GM18520 (cell line): ENCODE measurements around the gene TSC1.

Source experiments
- ATAC-seq: cut with Tn5 transposase; IDR thresholded peaks from one replicate; pipeline ENCODE4 v1.9.1; 2021; ENCODE audit not compliant: unreplicated experiment

The TSC1 gene

DNA sequence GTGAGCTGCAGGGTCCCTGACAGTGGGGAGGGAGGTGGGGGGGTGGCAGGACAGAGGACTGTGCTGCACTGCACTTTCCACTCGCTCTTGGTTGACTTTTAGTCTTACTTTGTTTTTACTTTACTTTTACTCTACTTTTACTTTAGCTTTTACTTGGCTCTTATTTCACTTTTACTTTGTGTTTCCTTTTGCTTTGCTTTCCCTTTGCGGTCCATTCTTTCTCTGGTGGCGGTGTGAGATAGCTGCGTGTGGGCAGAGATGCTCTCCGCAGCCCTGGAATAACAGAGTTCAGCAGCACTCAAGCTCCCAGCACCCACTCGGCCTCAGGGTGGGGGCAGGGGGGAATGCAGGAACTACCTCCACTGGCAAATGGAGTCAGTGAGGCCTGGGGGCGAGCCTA lies 71.0 kb downstream of the TSC1 start:
- no peak for ATAC-seq

DNA sequence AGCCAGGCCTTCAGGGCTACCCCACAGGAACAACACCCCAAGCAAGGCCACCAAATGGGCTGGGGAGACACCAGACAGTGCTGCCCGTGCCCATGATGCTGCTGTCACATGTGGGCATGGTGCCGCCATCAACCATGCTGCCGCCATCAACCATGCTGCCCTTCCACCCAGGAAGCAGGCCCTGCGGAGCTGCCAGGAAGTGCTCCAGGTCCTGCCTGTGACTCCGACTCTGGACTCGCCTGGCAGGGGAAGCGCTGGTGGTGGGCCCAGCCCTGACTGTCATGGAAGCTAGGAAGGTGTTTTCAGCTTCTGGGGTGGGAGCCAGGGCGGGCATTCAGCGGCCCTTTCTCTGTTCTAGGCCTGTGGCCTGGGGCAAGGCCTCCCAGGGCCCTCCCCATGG lies 75.2 kb downstream of the TSC1 start:
- no peak for ATAC-seq

- no peak for ATAC-seq
These were observed 77.5 kb downstream of the TSC1 start for GRCh38 chr9:132866898-132867297.

- ATAC-seq, result no peak
These were observed 79.7 kb downstream of the TSC1 start for GRCh38 chr9:132864691-132865090.

- no peak for ATAC-seq
These were observed 80.1 kb downstream of the TSC1 start for GRCh38 chr9:132864277-132864676.

DNA sequence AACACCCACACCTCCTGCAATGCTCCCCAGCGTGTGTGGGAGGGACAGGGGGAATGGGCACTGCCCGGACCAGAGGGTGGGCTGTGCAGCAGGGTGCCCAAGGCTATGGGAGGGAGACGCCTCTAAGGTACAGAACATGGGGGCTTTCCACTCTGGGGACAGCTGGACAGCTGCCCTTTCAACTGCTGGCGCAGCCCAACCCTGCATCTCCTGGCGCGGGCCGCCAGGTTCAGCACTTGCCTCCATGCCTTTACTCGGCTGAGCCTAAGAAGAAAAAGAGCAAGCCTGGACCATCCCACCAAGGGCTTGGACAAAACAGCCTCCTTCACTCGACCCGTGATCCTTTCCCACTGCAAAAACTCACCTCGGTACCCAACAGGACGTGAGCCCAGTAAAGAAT lies 81.3 kb downstream of the TSC1 start:
- no peak for ATAC-seq

DNA sequence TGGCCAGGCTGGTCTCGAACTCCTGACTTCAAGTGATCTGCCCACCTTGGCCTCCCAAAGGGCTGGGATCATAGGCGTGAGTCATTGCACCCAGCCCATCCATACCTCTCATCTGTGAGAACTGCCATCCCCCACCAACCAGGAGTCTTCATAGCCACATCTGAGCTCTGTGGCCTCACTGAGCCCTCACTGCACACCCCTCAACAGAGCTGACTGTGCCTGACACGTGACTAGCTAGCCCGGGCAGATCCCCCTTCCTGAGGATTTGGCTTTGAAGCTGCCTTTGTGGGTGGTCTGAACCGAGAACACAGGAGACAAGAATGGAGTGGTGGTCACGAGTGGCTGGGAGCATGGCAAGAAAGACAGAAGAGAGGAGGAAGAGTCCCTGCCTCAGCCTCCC lies 81.9 kb downstream of the TSC1 start:
- no peak for ATAC-seq

DNA sequence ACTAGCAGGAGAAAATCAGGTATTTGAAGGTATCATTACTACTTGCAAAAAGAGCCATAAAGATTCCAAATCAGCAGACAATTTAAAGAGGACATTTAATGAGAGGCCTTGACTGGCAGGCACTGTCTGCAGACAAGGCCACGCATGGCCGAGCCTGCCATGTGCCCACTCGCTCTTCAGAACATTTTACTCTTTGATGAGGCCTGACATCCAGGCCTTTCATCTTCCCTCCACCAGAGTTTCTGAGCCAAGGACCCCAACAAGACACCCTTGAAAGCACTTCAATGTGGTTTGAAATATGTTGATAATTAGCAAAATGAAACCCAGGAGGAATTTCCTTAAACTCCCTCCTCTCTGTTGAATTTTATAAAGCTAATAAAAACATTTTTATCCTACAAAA lies 82.8 kb downstream of the TSC1 start:
- no peak for ATAC-seq

GRCh38 chr9:132858751-132859150 lies 85.7 kb downstream of the TSC1 start:
- ATAC-seq, result no peak

DNA sequence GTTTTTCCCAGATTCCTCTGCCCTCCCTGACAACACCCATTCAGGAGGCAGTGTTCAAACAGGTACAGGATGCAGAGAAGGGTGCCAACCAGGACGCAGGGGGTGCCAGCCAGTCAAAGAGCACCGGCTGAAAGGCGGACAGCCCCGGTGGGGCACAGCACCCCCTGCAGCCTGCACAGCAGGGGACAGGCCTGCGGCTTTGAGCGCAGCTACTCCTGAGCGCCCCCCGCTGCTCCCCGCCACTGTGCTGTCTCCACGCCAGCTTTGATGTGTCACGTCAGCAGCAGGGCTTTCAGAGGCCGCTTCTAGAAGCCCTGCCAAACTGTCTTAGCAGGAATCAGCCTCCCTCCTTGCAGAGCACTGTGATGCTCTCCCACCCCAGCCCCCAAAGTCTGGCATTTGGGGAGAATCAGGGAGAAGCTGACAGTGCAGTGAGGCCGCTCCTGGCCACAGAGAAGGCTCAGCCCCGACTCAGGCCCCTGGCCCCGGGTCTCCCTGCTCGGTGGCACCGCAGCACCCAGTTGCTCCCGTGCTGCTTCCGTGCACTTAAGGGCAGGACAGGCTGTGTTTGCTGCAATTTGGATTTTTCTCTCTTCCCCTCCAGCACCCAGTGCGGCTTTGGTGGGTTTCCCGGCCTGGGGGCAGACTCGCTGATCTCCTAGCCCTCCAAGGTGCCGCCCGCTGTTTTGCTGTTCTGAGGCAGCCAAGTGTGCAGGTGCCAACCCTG lies 86.6 kb downstream of the TSC1 start:
- no peak for ATAC-seq

DNA sequence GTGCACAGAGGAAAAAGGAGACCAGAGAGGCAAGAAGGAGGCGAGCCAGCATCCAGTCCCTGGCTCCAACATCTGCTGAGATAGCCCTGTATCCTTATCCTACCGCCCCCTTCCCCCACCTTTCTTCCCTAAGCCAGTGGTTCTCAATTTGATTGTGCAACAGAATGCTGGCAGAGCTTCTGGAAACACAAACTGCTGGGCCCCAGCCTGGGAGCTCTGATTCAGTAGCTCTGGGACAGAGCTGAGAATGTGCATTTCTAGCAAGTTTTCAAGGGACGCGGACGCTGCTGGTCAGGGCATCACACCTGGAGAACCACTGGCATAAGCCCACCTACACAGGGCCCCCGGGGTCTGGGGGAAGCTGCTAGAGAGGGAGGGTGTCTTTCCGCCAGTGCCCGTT lies 87.4 kb downstream of the TSC1 start:
- no peak for ATAC-seq

DNA sequence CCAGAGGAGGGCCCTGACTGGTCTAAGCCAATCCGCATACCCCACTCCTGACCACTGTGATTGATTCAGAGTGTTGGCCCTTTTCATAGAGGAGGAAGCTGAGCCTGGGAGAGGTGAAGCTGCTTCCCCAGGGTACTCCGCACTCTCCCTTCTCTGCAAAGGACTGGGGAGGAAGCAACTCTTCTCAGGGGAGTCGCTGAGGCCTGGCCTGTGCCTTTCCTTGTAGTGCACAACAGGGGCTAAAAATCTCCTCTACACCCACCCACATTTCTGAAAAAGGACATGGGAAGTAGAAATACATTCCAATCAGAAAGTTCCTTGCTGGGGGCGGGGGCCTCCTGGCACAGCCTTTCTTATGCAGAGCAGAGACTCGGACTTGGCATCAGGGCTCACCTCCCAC lies 88.5 kb downstream of the TSC1 start:
- no peak for ATAC-seq

- ATAC-seq, result no peak
These were observed 89.6 kb downstream of the TSC1 start for GRCh38 chr9:132854832-132855231.

DNA sequence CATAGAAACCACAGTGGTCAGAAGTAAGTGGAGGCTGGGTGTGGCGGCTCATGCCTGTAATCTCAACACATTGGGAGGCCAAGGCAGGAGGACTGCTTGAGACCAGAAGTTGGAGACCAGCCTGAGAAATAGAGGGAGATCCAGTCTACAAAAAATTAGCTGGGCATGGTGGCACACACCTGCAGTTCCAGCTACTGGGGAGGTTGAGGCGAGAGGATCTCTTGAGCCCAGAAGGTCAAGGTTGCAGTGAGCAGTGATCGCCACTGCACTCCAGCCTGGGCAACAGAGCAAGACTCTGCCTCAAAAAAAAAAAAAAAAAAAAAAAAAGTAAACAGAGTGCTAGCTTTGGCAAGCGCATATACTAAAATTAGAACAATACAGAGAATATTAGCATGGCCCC lies 90.9 kb downstream of the TSC1 start:
- no peak for ATAC-seq

DNA sequence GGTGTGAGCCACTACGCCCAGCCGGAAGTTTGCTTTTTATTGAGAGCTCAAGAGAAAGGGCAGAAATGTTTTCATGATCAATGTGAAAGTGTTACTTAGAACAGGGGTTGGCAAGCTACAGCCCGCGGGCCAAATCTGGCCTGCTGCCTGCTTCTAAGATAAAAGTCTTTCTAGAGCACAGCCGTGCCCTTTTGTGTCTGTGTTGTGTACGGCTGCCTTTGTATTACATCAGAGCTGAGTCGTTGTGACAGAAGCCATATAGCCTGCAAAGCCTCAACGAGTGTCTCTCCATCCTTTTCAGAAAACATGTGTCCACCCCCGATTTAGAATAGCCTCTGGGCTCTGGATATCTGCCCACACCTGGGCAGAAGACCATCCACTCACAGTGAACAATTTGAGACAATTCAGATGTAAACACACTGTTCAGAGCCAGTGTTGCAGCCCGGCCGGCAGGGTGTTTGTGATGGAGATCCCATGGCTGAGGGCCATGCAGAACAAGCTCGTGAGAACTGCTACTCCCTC lies 95.2 kb downstream of the TSC1 start:
- no peak for ATAC-seq

GRCh38 chr9:132846918-132847515 lies 97.4 kb downstream of the TSC1 start:
- no peak for ATAC-seq

DNA sequence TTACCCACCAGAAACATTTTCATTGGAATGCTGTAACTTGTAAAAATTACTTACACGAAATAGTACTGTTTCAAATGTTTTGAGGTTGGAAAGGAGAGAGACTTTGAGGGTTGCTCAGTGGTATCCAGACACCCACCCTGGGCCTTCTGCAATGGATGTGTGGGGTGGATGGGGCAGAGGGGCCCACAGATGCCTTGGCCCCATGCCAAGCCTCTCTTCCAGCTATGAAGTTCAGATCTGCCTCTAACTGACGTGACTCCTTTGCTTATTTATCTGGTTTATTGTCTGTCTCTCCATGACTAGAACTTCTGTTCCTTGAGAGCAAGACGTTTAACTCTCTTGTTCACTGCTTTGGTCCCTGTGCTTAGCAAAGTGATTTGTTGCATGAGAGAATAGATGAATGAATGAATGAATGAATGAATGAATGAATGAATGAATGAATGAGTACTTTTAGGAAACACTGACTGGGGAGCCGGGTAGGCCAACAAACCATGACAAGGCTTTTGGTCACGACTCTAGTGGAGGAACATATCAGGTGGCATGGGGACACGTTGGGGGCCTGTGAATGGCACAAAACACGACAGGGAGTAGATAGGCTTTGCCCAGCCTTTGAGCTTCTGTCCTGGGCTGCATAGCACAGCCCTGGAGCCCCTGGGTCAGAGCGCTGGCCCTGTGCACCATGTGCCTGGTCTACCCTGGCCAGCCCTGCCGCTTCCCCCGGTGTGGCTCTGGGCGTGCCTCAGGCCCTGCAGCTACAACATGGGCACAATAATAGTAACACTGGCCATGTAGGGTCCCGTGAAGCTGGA lies 98.1 kb downstream of the TSC1 start:
- ATAC-seq, result no peak

GRCh38 chr9:132842124-132843044 lies 102.0 kb downstream of the TSC1 start:
- ATAC-seq, result no peak
